ENCODE measurements around the gene TIAM1.

Gene TIAM1

DNA sequence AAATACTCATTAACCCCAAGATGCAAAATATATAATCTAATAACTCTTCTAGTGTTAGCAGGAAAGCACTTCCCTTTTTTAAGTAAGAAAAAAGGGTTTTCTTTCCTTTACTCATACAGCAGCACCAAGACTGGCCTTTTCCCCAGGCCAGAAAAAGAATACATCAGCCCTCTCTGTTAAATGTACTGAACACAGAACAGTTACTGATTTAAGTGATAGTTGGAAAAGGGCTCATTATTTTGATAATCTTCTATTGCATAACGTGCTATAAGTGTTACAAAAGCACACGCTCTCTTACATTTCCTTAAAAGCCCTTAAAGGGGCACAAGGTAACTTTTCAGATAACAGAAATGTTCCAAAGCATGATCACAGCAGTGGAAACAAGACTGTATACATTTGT is 142.9 kb downstream of the TIAM1 start:
- no peak for DNase-seq

DNA sequence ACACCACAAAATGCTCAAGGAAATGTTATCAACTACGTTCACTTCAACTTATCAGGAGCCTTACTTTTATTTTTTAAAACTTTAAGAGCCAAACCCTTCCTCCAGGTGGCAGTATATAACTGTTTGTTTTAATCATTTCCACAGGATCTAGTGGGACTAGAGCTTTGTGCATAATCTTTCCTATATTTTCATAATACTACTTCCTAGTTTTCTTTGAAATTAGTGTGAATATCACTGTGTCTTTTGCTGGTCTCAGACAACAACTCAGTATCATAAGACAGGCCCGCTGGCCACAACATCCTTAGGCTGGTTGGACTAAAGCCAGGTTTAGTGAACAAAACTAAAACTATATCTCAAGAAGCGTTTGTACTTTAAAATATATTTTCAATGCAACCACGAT is 145.5 kb downstream of the TIAM1 start:
- DNase-seq: no peak

DNA sequence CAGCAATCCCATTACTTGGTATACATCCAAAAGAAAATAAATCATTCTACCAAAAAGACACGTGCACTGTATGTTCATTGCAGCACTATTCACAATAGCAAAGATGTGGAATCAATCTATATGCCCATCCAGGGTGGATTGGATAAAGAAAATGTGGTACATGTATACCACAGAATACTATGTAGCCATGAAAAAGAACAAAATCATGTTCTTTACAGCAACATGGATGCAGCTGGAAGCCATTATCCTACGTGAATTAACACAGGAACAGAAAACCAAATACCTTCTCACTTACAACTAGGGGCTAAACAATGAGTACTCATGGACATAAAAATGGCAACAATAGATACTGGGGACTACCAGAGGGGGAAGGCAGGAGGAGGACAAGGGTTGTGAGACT is 147.3 kb downstream of the TIAM1 start:
- DNase-seq: no peak

DNA sequence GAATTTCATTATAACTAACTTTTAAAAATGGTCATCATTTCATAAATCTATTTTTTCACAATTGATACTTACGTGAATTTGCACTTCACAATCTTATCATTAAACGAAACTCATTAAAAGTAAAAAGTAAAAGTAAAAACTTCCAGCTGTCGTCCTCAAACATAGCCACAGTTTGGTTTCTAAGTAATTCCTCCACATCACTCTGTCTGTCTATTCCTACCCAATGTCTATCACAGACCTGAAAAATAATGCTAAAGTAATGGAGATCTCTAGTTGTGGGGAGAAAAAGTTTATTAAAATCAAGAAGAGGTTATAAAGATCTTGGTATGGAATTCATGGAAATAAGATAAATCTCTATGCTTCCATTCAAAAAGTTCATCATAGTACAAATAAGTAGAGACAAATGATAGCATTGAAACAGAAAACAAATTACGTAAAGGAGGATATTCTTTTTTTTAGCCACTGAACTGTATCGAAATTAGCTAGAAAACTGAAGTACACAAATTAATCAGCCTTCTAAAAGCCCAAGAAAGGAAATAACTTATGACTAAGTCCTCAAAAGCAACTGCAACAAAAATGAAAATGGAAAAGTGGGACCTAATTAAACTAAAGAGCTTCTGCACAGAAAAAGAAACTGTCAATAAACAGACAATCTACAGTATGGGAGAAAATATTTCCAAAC is 148.6 kb downstream of the TIAM1 start:
- no peak for DNase-seq

DNA sequence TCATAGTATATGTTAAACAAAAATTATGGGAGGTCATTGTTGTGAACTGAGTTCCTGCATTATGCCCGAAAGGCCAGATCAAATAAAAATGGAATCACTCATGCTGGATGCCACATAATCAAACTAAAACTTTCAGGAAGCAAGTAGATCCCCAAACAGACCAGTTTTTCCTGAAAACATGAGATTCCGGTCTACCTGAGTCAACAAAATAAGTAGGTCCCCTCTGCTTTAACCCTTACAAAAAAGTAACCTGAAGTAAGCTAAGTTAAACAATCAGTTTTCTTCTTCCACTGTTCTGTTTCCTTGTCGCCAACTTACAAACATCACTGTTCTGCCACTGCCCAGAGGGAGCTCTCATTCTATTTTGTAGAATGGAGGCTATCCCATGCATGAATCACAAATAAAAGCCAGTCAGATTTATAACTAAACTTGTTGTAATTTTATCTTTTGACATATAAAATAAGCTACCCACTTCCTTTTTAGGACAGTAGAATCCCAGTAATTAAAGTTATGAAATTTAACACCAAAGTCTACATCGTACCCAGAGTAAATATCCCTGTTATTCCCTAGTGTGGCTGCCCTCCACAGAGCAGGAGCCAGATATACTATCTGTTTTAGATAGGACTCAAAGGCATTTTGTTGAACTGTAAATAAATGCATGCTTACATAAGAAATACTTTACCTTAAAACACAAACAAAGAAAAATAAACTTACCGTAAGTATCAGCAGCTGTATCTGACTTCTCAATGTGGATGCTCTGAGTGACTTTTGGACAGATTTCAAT is 149.4 kb downstream of the TIAM1 start:
- DNase-seq: no peak

DNA sequence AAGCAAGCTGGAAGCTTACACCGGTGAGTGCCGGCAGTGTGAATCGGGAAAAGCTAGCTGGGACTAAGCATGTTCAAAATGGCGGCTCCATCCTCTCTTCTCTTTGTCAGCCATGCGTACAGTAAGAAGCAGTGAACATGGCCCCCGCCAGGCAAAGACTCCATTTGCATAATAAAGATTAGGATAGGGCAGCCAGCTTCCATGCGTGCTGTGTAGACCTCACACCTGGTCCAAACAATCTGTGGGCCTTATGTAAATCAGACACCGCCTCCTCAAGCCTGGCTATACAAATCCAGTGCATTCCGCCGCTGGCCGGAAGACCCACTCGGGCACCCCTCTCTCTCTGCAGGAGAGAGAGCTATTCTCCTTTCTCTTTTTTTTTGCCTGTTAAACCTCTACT is 150.3 kb downstream of the TIAM1 start:
- DNase-seq: no peak

DNA sequence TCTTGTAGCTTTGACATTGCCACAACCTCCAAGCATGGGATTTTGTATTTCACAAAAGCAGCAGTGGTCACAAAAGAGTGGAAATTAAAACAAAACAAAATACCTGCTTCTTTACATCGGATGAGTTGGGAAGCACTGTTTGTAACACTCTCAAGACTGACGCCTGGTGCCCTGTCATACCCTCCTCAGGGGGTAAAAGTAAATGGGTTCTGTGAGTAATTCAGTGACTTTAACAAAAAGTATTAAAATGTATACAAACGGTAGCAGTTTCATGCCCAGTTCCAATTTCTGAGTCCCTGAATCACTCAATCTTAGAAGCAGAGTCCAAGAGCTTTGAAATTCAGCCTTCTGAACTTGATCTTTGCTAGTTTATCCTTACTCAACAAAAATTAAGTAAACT is 152.5 kb downstream of the TIAM1 start:
- DNase-seq: no peak

DNA sequence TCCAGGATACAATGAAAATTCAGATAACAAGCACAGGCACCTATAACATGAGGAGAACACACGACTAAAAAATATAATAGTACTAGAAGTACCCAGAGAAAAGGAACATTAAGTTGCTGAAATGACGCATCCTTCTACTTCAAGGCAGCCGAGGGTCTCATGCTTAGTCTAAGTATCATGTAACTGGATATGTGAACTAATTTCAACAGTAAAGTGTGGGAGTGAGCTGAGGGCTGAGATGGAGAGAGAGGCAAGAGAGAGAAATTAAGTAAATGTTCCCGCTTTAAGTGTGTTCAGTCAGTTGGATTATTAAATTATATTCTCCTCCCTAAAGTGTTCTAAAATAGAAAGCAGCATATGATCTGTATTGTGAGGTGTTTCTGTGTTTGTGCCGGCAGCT is 153.5 kb downstream of the TIAM1 start:
- DNase-seq: no peak

DNA sequence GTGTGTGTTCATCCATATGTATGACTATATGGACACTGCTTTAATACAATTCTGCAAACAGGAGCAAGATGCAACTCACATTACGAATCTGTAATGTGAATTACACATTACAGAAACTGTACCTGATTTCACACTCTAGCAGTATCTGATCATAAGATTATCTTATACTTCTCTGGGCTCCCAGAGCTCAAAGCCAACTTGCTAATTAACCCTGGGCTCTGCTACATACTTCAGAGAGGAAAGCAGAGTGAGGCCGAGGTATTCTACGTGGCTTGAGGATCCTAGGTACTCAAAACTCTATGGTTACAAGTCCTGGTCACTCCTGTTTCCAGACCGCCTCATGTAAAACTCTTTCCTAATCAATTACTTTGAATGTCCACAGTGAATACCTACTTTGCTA is 156.6 kb downstream of the TIAM1 start:
- DNase-seq: no peak

DNA sequence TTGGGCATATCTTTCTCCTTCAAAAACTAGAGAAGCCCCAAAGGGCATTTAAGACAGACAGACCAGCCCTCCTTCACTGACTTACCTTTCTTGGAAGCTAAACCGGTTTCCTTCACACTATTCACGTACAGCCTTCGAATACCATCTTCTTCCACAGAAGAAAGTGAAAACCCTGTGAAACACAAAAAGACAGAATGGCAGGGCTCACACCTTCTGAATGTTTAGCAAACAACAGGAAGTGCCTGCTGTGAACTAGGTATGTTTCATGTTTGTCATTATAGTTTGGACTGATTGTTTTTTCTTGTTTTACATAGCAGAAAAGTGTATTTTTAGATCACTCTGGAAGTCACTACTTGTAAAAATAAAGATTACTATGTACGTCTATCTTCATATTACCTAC is 157.1 kb downstream of the TIAM1 start:
- peak; percentile 41 for DNase-seq

DNA sequence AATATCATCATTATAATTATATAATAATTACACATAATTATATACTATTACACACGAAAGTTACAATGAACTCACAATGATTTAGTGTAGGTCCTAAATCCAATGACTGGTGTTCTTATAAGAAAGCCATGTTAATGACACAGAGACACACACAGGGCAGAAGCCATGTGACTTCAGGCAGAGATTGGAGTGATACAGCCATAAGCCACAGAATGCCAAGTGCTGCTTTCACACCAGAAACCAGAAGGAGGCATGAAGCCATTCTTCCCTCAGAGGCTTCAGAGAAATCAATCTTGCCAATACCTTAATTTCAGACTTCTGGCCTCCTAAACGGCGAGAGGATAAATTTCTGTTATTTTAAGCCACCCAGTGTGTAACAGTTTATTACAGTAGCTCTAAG is 158.4 kb downstream of the TIAM1 start:
- peak; percentile 49 for DNase-seq

DNA sequence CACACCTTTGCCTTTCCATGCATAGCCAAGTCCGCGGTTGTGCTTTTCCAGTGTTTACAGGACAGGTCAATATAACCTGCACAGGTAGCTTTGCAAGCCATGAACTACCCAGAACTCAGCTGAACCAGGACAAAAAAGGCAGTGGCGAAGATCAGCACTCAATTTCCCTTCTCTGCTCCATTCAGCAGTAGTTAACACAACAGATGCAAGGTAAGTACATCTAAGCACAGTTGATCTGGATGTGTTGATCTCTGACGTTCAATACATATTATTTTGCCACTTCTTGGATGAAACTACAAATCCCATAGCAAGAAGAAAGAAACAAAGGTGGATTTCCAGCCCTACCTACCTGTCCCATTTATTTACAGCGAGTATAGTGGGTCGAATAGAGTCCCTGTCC is 159.2 kb downstream of the TIAM1 start:
- DNase-seq: no peak

DNA sequence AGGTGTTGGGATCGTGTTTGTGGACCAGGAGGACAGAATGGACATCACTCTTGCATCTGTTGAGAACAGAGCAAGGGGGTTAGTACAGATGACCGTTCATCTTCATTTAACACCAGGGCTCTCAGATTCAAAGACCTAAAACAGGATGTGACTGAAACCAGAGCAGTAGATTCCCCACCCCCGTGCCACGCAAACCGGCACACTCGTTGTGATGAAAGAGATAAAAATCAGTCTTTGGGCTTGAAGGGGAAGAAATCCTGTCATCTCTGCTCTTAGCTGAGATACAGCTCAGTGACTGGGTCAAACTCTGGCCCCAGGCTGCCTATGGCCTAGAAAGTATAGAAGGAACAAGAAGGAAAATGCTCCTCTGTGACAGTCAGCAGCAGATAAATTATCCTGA is 159.6 kb downstream of the TIAM1 start:
- peak; percentile 80 for DNase-seq

DNA sequence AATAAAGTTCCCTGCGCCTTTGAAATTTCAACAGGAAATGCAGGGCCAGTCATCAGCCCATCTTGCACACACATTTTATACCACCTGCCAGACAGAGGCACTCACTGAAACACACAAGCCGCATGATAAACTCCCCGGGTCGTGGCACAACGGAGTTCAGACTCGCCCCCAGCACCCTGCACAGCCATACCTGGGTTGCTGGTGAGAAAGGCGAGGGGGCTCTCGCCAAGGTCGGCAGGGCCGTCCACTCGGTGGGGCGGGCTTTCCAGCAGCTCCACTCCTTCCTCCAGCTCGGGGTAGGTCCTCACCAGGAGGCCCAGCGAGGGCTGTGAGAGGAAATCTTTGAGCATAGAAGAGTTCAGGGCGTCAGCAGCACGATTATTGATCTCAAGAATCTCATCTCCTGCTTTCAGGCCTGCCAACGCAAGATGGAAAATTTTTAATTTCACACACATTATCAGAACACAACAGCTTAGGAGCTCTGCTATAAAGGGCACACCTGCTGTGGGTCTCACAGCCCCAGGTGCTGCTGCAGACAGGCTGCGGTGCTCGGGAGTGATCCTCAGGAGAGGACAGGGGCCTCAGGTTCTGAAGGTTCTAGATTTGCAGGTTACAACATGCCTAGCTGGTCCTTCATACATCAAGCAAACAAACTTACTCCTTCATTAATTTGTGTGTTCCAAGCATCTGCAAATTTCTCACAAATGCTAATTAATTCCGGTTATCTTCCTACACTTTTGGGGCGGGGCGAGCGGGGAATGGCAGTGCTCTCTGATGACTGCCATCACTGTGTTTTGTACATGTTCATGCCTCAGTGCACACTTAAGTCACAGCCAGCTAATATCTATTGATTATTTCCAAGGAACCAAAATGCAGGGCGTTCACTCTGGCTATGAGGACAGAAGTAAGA is 161.6 kb downstream of the TIAM1 start:
- peak; percentile 79 for DNase-seq

DNA sequence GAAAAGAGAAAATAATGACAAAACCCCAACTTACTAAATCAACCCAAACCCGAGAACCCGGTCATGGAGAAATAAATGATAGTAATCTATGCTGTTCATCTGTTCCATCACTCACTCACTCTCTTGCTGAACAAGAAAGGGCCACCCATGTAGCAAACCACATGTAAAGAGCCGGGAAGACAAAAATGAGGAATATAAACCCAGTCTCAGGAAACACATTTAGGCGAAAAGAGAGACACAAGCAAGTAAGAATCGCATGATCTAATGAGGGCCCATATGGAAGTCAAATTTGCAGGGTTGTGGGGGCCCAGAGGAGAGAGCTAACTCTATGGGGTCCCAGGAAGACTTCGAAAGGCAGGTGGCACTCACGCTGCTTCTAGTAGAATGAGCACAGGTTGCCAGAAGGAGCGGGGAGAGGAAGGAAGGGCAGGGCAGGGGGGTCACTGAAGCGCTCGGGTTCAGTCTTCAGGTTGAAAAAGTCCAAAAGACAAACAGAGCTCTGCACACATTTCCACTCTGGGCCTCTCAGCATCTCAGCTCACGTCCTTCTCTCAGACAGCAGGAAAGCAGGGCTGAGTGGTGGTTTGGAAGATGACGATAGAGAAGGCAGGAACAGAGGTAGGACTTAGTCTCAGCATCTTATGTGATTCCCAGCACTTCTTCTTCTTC is 162.8 kb downstream of the TIAM1 start:
- peak; percentile 70 for DNase-seq

DNA sequence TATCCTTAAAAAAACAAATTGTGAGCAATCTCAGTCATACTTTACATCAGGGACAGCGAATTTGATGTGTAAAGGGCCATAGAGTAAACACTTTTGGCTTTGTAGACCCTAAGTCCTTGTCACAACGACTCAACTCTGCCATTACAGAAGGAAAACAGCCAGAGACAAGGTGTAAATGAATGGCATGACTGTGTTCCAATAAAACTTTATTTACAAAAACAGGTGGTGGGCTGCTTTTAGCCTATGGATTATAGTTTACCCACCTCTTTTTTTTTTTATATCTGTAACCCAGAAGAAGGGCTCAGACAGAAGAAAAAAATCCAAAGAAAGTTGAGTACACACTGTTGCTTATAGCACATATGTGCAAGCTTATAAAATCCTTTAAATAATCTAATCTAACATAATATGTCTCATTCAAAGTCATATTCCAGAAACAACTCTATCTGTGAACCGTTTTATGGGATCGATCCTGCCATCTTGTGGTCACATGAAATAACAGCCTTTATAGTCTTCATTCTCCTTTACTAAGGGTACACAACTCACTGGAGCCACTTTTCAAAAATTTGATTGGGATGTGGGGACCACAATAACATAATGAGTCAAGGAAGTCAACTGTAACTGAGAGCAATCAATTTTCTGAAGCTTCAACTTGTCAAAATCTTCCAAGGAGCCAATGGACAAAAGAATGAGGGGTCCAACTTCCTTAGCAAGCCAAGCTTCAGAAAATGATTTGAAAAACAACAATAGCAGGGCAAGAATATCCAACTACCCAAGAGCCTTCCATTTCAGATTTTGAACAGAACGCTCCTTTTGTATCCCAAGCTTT is 163.6 kb downstream of the TIAM1 start:
- DNase-seq: peak; percentile 48

DNA sequence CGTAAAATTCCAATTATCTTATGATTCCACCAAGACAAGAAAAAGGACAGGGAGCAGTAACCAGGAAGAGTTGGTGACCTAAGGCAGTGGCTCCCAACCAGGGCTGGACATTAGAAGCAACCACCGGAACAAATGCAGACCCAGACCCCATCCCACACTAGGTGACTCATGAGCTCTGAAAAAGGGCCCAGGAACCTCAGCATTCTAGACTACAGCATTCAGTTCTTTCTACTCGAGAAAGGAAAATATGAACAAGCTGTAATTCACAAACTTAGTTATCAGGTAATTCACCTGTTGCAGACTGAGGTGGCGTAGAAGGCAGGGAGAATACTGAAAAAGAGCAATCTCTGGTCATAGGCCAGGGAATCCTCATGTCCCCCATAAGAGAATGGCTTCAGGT is 167.3 kb downstream of the TIAM1 start:
- DNase-seq: peak; percentile 24

DNA sequence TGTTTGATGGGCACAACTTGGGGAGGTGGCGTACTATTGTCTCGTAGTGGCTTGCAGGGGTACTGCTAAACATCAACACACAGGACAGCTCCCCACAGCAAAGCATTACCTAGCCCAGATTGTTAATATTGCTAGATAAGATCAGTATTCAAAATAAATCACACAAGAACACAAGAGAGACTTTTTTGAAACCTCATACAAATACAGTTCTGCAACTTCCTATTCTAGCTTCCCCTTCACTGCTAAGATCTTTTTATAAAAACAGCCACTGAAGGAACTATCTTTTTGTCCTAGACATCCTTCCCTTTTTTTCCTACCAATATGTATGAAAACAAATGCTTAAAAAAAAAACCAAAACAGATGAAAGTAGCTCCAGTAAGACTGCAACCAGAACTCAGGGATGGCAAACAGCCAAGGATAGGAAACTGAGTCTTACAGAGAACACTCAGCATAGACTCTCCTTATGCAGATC is 167.9 kb downstream of the TIAM1 start:
- DNase-seq: no peak

DNA sequence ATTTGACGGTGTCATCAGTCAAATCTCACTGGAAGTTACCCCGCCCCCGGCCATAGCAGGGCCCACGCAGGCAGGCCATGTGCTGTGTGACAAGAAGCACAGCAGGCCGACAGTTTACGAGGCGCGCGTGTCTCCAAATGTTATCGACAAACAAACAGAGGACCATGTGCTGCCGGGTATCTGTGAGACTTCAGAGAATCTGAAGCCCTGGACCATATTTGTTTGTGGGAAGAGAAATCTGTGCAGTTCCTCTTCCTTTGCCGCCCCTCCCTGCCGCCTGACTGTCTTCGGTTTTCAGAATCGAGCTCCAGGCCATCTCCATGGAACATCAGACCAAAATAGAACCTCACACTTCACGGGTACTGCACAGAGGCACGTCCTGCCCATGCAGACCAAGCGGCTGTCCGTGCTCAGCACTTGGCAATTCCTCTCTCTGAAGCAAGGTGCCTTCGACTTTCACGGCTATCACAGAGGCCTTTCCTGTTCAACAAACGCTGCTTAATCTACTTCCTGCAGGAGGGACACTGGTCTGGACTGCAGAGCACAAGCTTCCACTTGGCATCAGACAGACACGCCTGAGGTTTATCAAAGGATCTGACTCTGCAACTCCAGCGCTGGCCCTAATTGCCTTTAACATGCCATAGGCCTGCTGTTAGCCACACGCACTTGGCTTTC is 170.0 kb downstream of the TIAM1 start:
- peak; percentile 62 for DNase-seq

DNA sequence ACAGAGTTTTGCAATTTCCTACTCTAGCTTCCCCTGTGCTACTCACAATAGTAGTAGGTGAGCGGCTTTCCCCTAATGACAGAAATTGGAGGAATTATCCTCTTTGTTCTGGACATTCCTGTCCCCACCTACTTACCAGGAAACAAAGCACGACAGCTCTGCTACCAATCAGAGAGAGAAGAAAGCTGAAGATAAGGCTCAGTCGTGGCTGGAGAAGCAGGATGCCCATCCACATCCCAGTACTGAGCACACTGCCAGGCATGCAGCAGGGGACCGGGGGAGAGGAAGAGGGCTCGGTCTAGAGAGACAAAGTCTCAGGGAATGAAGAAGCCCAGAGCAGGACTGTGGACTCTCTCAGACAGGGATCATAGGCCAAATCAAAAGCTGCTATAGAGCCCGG is 171.7 kb downstream of the TIAM1 start:
- DNase-seq: no peak

Data from CD4-positive, alpha-beta T cell treated with Interleukin-6 for 4 hours (primary cell).